PC-9 (cell line): ENCODE results near the gene ATP6V1A. TPM values are rescaled to one million over a fixed set of nuclear protein-coding genes. Genes with fewer than 3 reads are reported as not detected.

ENCODE experiments used
- BruUV-seq: library from RNA; stranded (reverse); fragments of 400-500 nt; replicated peaks from 2 replicates; lab custom pipeline; 2021; lab: Mats Ljungman, UMichigan
- CTCF ChIA-PET: fragments of 300-600 bp; sonication (Branson Sonifier 250); formaldehyde crosslinking; loops from one replicate; lab custom pipeline; 2022; ENCODE audit warnings: antibody characterized with exemption; lab: Charles Lee
- POLR2A ChIA-PET: fragments of 300-600 bp; sonication (Branson Sonifier 250); formaldehyde crosslinking; loops from one replicate; lab custom pipeline; 2022; ENCODE audit warnings: antibody characterized with exemption; ENCODE audit not compliant: unreplicated experiment; lab: Charles Lee
- DNase-seq, 2 experiments: peaks; one replicate each; pipeline versions ENCODE4 v3.0.0 to v3.0.0-alpha.2; 2015 to 2022; ENCODE audit warnings: mixed read lengths in 1 of 2
- H2AFZ ChIP-seq: fragments of 200-600 bp; sonication (generic); 2 replicates; pipeline ENCODE4 v1.8.1; 2017; ENCODE audit warnings: antibody characterized with exemption
- H3F3A ChIP-seq: fragments of 200-600 bp; sonication (generic); 2 replicates; pipeline ENCODE4 v1.8.1; 2017; ENCODE audit warnings: antibody characterized with exemption, mild to moderate bottlenecking, low read depth; ENCODE audit not compliant: insufficient read depth
- H3K27ac ChIP-seq: fragments of 200-600 bp; sonication (generic); 2 replicates; pipeline ENCODE4 v1.6.1; 2016; ENCODE audit warnings: mixed run types
- H3K27me3 ChIP-seq: fragments of 200-600 bp; sonication (generic); 2 replicates; pipeline ENCODE4 v1.6.1; 2016; ENCODE audit warnings: low read depth, mixed run types; ENCODE audit not compliant: insufficient read depth
- H3K36me3 ChIP-seq: fragments of 200-600 bp; sonication (generic); 2 replicates; pipeline ENCODE4 v1.6.1; 2016; ENCODE audit warnings: low read depth, mixed run types
- H3K4me1 ChIP-seq: fragments of 200-600 bp; sonication (generic); replicated peaks from 2 replicates; pipeline ENCODE4 v1.6.1; 2016; ENCODE audit warnings: mixed run types; ENCODE audit not compliant: insufficient read depth
- H3K4me2 ChIP-seq: fragments of 200-600 bp; sonication (generic); 2 replicates; pipeline ENCODE4 v1.6.1; 2017; ENCODE audit warnings: mixed run types
- H3K4me3 ChIP-seq: fragments of 200-600 bp; sonication (generic); 2 replicates; pipeline ENCODE4 v1.6.1; 2016; ENCODE audit warnings: mixed run types
- H3K79me2 ChIP-seq: fragments of 200-600 bp; sonication (generic); 2 replicates; pipeline ENCODE4 v1.6.1; 2017; ENCODE audit warnings: low read depth, mixed run types
- H3K9me2 ChIP-seq: fragments of 200-600 bp; sonication (generic); 2 replicates; pipeline ENCODE4 v1.8.1; 2017; ENCODE audit warnings: mild to moderate bottlenecking; ENCODE audit not compliant: insufficient read depth
- H3K9me3 ChIP-seq: fragments of 200-600 bp; sonication (generic); 2 replicates; pipeline ENCODE4 v1.8.1; 2016; ENCODE audit warnings: low read depth; ENCODE audit not compliant: insufficient read depth
- H4K20me1 ChIP-seq: fragments of 200-600 bp; sonication (generic); 2 replicates; pipeline ENCODE4 v1.8.1; 2017; ENCODE audit not compliant: insufficient read depth
- EZH2 ChIP-seq: fragments of 200-600 bp; sonication (generic); IDR thresholded peaks from 2 replicates; pipeline ENCODE4 v1.8.0; 2017; ENCODE audit warnings: antibody characterized with exemption, low read depth
- intact Hi-C: fragments of 100-400 bp; cut with micrococcal nuclease; formaldehyde crosslinking; loops from one replicate; pipeline ENCODE4 v1.10.0; 2022; ENCODE audit not compliant: unreplicated experiment
- total RNA-seq: library from RNA; stranded (reverse); gene quantifications from 2 replicates; pipeline ENCODE4 v1.2.3, GENCODE V29; 2021
- TF ChIP-seq, protein P1 (sequence below): fragments of 200-600 bp; sonication (generic); conservative IDR thresholded peaks from 2 replicates; pipeline ENCODE4 v1.6.1; 2017; ENCODE audit warnings: mixed run types, antibody characterized with exemption, mild to moderate bottlenecking, moderate library complexity

The ATP6V1A gene
- total RNA-seq, 1 experiment from 2014 or later, result 75.1 TPM

DNA sequence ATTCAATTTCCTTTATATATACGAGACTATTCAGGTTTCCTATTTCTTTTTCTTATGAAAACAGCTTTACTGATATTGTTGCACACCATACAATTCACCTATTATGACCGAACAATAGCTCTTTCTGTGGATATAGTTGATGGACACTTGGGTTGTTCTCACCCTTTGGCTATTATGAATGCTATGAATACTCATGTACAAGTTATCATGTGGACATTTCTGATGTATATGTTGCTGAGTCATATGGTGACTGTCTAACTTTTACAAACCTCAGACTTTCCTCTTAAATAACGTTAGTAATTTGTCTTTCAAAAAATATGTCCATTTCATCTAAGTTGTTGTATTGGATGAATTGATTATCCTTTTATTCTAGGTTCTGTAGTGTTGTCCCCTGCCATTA lies 34.7 kb upstream of the ATP6V1A start:
- no peaks in the 10 kb centered on the region for H3K9me2 ChIP-seq
- H3K9me3 ChIP-seq, result no peaks in the 10 kb centered on the region
- H3K79me2 ChIP-seq, result no peaks in the 10 kb centered on the region
- H3K4me1 ChIP-seq, result no peaks in the 10 kb centered on the region
- no peak overlapping the region for H3K4me2 ChIP-seq
- no peaks in the 10 kb centered on the region; the same call in 1 of the 2 replicates for H4K20me1 ChIP-seq
- ChIA-PET CTCF (no interaction called here), POLR2A (interaction anchor here (0.5 to 0.7 kb wide), 3 partner anchors 34 to 608 kb away, joined by 3 to 22 read pairs (median 10); partner anchors contain the start of gene NAA50)
- no TSS peak for BruUV-seq
- no peak for DNase-seq
- H3K27me3 ChIP-seq, result no peaks in the 10 kb centered on the region
- no peak overlapping the region for H3K4me3 ChIP-seq
- no peak for TF ChIP-seq EZH2
- TF ChIP-seq, protein P1, sequence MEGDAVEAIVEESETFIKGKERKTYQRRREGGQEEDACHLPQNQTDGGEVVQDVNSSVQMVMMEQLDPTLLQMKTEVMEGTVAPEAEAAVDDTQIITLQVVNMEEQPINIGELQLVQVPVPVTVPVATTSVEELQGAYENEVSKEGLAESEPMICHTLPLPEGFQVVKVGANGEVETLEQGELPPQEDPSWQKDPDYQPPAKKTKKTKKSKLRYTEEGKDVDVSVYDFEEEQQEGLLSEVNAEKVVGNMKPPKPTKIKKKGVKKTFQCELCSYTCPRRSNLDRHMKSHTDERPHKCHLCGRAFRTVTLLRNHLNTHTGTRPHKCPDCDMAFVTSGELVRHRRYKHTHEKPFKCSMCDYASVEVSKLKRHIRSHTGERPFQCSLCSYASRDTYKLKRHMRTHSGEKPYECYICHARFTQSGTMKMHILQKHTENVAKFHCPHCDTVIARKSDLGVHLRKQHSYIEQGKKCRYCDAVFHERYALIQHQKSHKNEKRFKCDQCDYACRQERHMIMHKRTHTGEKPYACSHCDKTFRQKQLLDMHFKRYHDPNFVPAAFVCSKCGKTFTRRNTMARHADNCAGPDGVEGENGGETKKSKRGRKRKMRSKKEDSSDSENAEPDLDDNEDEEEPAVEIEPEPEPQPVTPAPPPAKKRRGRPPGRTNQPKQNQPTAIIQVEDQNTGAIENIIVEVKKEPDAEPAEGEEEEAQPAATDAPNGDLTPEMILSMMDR, result no peak
- intact Hi-C loops, result no loop called here
- H3K27ac ChIP-seq, result no peak overlapping the region
- H3K36me3 ChIP-seq, result no peaks in the 10 kb centered on the region; the same call in 1 of the 2 replicates
- no peak overlapping the region for H2AFZ ChIP-seq
- H3F3A ChIP-seq, result peaks cover 24% of the 10 kb centered on the region; the same call in 1 of the 2 replicates

DNA sequence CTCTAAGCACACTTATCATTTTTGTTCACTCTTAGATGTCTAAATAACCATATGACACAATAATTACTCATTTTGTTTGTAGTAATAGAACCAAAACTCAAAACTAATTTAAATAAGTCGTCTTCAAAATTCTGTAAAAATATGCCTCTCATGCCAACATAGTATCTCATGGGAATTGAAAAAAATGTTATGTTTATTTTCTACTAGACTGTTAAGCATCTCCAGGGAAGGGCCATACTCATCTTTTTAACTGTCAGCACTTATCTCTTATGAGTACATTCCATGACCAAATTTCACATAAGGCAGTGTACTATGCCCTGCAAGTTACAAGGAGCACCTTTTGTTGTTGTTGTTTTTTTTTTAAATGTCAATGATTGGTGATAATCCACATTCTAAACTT lies 32.1 kb upstream of the ATP6V1A start:
- CTCF ChIA-PET, result no interaction called here
- H3F3A ChIP-seq, result peaks cover 25% of the 10 kb centered on the region; the same call in 1 of the 2 replicates
- intact Hi-C loops, result no loop called here
- H4K20me1 ChIP-seq, result peaks cover 5% of the 10 kb centered on the region
- H3K9me3 ChIP-seq, result no peaks in the 10 kb centered on the region
- no TSS peak for BruUV-seq
- TF ChIP-seq EZH2, result no peak
- TF ChIP-seq, protein P1, result no peak
- H2AFZ ChIP-seq, result no peak overlapping the region
- H3K9me2 ChIP-seq, result no peaks in the 10 kb centered on the region
- no peak for DNase-seq
- H3K4me2 ChIP-seq, result no peak overlapping the region
- H3K4me1 ChIP-seq, result no peaks in the 10 kb centered on the region
- H3K36me3 ChIP-seq, result peaks cover 14% of the 10 kb centered on the region
- POLR2A ChIA-PET, result interaction anchor here (0.7 kb wide), 1 partner anchor 9 kb away, joined by 4 read pairs; no protein-coding TSS in a partner anchor
- H3K4me3 ChIP-seq, result no peak overlapping the region
- H3K27ac ChIP-seq, result no peak overlapping the region
- H3K79me2 ChIP-seq, result no peaks in the 10 kb centered on the region
- H3K27me3 ChIP-seq, result no peaks in the 10 kb centered on the region

DNA sequence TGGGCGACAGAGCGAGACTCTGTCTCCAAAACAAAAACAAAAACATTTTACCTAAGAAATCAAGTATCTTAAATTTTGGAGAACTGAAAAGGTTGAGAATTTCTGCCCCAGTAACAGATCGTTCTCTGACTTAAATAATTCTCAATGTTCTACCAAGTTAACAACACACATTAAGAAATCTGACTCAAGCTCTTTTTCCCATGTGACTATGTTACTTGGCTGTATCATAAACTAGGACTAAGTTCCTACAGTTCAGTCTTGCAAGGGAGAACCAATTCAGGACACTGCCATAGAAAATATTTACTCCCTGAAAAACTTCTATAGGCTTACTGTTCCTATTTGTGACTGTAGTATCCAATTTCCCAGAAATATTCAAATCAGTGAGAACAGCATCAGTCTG lies 29.5 kb upstream of the ATP6V1A start:
- POLR2A ChIA-PET, result no interaction called here

More for the DNA sequence above, 29.5 kb upstream of the ATP6V1A start:
- no peaks in the 10 kb centered on the region for H3K9me3 ChIP-seq
- TF ChIP-seq, protein P1, result no peak
- no peak for TF ChIP-seq EZH2
- H3K36me3 ChIP-seq, result peaks cover 35% of the 10 kb centered on the region
- H2AFZ ChIP-seq, result no peak overlapping the region
- CTCF ChIA-PET, result no interaction called here
- no TSS peak for BruUV-seq
- no peaks in the 10 kb centered on the region for H3K9me2 ChIP-seq
- no peak overlapping the region for H3K4me3 ChIP-seq
- H3K4me1 ChIP-seq, result no peaks in the 10 kb centered on the region
- peaks cover 16% of the 10 kb centered on the region for H4K20me1 ChIP-seq
- no peak overlapping the region for H3K27ac ChIP-seq
- no peak overlapping the region for H3K4me2 ChIP-seq
- intact Hi-C loops, result no loop called here
- 0 out of 2 replicates have a peak, but pooled peaks cover 7% of the 10 kb centered on the region for H3K79me2 ChIP-seq
- H3F3A ChIP-seq, result peaks cover 23% of the 10 kb centered on the region; the same call in 1 of the 2 replicates
- DNase-seq, result no peak
- H3K27me3 ChIP-seq, result no peaks in the 10 kb centered on the region
